Uterus (tissue), 2 donors: Measurements from ENCODE around the gene ZNF423.

Experiments
- CTCF ChIP-seq, 4 experiments: fragments of 200-600 bp in 2 of 4; fragments of 450-650 bp in 2 of 4; sonication (generic) in 2 of 4; IDR thresholded peaks; one replicate each; pipeline ENCODE4 v1.5.1; 2016 to 2019; ENCODE audit warnings: antibody characterized with exemption in 4 of 4, mild to moderate bottlenecking in 2 of 4, moderate library complexity in 1 of 4
- POLR2A ChIP-seq, 2 donors: fragments of 450-650 bp; IDR thresholded peaks; one replicate each; pipeline ENCODE4 v1.6.1; 2016; ENCODE audit warnings: antibody characterized with exemption in 2 of 2, mild to moderate bottlenecking in 1 of 2, moderate library complexity in 1 of 2

- TF ChIP-seq CTCF (IDR thresholded peaks at IDR 0.05) (no peak), POLR2A (IDR thresholded peaks at IDR 0.05) (no peak)
These were observed 146.9 kb downstream of the ZNF423 start for GRCh38 chr16:49709057-49709456.
